GM18517 (cell line): Measurements from ENCODE around the gene FIBCD1.
"Not testable (repeated sequence)": the region's sequence is repeated elsewhere in the genome, so short reads cannot be mapped to it uniquely, and the experiment has no call there.

ENCODE experiments used
- ATAC-seq: cut with Tn5 transposase; IDR thresholded peaks from one replicate; pipeline ENCODE4 v1.9.1; 2021; ENCODE audit warnings: mild to moderate bottlenecking, moderate library complexity; ENCODE audit not compliant: unreplicated experiment

The FIBCD1 gene

GRCh38 chr9:130973686-130974281 is 34.7 kb upstream of the FIBCD1 start:
- ATAC-seq = no peak

DNA sequence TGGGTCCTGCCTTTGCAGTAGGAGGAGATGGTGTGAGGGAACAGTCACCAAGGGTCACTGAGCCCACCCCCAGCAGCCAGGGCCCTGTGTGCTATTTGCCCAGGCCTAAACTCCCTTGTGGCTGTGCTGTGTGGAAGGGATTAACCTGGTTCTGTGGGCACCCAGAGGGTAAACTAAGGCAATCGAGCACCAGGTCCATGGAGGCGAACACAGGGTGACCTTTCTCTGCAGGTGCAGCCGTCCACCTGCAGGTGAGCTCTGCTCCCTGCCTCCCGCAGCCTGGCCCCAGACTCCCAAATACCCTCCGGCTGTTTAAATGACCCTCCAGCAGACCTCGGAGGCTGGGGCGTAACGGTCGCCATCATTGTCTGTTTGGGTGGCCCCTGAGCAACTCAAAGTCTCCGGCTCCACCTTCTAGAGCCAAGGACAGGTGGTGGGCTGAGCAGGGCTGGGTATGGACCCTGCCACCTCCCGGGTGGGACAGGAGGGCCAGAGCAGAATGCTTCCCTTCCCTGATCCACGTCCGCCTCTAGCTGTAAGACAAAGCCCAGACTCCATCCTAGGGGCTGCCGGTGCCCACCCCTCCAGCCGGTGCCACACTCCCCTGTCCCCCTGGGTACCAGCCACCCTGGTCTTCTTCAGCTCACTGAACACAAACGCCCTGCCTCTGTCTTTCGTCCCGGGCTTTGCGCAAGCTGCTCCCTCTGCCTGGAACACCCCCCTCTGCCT is 34.1 kb upstream of the FIBCD1 start:
- ATAC-seq = no peak

GRCh38 chr9:130972277-130972956 is 33.4 kb upstream of the FIBCD1 start:
- no peak for ATAC-seq

GRCh38 chr9:130971294-130971849 is 32.3 kb upstream of the FIBCD1 start:
- ATAC-seq = no peak

- no peak for ATAC-seq
Measured at GRCh38 chr9:130970855-130971254, 31.8 kb upstream of the FIBCD1 start.

DNA sequence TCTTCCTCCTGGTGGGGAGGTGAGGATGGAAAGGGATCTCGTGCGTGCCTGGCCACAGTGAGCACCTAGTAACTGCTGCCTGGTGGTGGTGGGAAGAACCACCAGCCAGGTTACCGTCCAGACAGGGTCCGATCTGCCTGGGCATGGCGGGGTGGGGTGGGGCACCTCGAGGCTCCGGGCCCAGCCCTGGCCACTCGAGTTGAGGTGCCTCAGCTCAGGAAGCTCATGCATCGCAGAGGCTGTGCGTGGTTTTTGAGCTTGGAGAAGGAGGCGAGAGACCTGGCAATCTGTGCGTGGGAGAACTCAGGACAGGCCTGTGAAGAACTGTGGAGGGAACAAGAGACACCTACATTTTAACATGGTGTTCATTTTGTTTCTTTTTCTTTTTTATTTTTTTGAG is 31.0 kb upstream of the FIBCD1 start:
- no peak for ATAC-seq

GRCh38 chr9:130965680-130966079 is 26.6 kb upstream of the FIBCD1 start:
- ATAC-seq = no peak

GRCh38 chr9:130963916-130964315 is 24.9 kb upstream of the FIBCD1 start:
- no peak for ATAC-seq

GRCh38 chr9:130963337-130963908 is 24.4 kb upstream of the FIBCD1 start:
- ATAC-seq = no peak

- no peak for ATAC-seq
Measured at GRCh38 chr9:130962418-130963316, 23.6 kb upstream of the FIBCD1 start.

DNA sequence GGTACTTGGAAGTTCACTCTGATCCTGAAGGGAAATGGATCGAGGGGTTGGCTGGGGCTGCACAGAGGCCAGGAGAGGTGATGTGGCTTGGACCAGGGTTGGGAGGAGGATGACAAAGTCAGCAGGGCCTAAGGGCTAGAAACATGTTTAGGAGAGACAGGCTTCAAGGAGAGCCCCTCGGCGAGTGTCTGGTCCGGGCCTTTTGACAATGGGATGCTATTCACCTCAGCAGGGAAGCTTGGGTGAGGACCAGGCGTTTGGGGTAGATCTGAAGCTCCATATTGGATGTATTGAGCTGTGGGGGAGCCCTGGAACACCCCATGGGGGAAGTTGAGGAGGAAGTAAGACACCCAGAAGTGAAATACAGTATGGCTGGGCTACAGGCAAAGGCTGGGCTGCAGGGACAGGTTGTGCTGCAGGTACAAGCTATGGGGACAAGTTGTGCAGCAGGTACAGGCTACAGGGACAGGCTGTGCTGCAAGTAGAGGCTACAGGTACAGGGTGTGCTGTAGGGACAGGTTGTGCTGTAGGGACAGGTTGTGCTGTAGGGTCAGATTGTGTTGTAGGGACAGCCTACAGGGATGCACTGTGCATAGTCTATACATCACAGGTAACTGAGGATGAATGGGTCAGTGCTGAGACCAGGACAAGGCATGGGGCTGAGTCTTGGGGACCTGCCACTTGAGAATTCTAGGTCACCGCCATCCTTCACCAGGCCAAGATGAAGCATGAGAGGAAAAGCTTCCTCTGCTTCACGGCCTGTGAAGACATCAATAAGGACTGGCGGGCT is 22.7 kb upstream of the FIBCD1 start:
- no peak for ATAC-seq

DNA sequence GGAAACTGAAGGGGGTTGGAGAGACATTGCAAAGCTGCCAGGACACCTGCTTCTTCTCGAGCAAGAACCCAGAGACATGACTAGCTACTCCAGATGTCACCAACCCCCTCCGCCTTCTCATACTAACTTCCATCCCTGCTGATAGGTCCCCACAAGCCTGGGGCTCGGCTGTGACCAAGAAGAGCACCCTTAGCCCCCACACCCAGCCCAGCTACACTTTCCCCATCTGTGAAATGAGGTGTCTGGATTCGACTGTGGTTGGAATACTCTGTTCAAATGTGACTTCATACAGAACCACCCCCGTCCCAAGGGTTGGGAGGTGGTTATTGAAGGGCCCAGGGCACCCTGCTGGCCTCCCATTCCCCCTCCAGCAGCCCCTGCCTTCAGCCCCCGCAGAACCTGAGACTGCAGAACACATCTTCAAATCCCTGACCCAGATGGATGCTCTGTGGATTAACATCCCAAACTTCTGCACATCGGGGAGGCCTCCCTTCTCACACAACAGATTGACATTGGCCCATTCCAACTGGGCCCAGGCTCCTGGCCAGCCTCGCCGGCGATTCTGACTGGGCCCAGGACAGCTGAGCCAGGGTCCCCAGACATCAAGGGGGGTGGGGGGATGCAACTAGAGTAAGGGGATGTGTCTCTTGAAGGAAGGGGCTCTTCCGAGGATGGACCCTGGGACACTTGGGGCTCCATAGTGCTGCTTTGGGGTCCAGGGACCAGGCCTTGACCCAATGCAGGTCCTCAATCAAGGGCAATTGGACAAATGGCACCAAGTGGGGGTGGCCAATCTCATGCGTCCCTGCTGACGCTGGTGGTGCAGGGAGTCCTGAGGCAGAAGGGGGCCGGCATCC is 21.7 kb upstream of the FIBCD1 start:
- no peak for ATAC-seq

DNA sequence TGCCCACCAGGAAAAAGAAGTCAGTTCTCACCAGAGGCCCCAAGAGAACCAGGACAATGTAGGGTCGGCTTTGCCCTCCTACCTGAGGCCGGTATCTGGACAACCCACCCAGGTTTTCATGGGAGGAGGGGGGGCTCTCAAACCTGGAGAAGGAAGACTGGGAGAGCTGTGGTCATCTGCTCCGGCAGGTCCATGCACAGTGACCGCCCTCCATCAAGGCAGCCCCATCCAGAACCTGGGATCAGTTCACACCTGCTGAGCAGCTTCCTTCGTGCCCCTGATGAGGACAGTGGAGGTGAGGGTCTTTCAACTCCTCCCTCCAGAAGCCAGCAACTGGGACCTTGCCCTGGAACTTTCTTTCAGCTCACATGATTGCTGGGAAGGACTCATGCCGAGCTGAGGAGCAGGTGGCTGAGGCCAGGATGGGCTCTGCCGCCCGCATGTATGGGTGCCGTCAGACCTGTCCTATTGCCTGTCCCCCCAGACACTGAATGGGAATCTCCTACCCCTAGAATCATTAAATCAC is 20.8 kb upstream of the FIBCD1 start:
- no peak for ATAC-seq

DNA sequence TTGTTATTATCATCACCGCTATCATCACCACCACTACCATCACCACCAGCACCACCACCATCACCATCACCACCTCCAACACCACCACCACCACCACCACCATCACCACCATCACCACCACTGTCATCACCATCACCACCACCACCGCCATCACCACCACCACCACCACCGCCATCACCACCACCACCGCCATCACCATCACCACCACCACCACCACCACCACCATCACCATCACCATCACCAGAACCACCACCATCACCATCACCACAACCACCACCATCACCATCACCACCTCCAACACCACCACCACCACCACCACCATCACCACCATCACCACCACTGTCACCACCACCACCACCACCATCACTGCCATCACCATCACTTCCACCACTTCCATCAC is 19.5 kb upstream of the FIBCD1 start:
- ATAC-seq = not testable (repeated sequence)

- ATAC-seq = no peak
Measured at GRCh38 chr9:130957451-130958203, 18.6 kb upstream of the FIBCD1 start.

DNA sequence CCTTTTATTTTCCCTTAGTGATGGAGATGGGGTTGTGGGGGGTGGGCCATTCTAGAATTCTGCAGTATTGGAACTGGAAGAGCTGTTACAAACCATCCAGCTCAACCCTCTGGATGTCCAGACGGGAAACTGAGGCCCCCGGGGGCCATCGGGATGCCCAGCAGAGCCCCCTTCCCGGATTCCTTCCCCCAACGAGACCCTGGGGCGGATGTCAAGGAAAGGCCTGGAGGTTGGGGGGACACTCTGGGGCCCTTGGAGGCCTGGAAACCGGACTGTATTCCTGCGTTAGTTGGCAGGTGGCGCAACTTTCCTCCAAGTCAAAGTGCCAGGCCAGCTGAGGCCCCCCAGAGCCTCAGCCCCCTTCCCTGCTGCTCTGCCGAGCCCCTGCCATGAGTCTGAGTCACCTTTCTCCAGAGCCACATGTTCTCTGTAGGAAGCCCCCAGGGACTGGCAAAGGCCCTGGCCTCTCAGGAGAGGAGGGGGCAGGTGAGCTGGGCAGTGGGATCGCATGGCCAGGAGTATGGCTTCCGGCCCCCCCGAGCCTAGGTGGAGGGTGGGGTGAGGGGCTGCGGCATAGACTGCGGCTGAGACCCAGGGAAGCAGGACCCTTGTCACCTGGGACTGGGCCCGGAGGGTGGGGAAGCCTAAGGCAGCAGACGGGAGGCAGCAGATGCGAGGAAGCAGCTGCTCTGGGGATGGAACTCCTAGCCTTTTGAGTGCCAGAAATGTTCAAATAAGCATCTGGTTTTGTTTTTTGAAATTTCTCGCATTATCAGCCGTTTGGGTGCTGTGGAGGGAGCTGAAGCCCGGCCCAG is 17.8 kb upstream of the FIBCD1 start:
- no peak for ATAC-seq
